ENCODE measurements around the gene ATAD3B.
"Not testable (repeated sequence)": the region's sequence is repeated elsewhere in the genome, so short reads cannot be mapped to it uniquely, and the experiment has no call there.

The ATAD3B gene

GRCh38 chr1:1442069-1442770 lies 29.3 kb upstream of the ATAD3B start:
- no peak for TF ChIP-seq CTCF (IDR thresholded peaks at IDR 0.05; ENCODE audit: insufficient read depth, low read depth, low read length, missing control alignments)
- H3K4me3 ChIP-seq (ENCODE audit: low read length) = no peak overlapping the region
- no peak for DNase-seq (ENCODE audit: low read depth)

- not testable (repeated sequence) for H3K4me3 ChIP-seq (ENCODE audit: low read length); DNase-seq (ENCODE audit: low read depth)
Observed at GRCh38 chr1:1446631-1447030, 24.9 kb upstream of the ATAD3B start.

- no peak within 1 kb of the TSS for H3K4me3 ChIP-seq (ENCODE audit: low read length)
- no peak for DNase-seq (ENCODE audit: low read depth)
- TF ChIP-seq CTCF (IDR thresholded peaks at IDR 0.05; ENCODE audit: insufficient read depth, low read depth, low read length, missing control alignments) = no peak
Observed at GRCh38 chr1:1449099-1449739, 22.3 kb upstream of the ATAD3B start, which contains the start of gene ATAD3C. Gene ATAD3C (plus strand): TSS chr1:1449689. CDS start chr1:1450684, 995 bp downstream.

GRCh38 chr1:1450616-1451015 lies 20.9 kb upstream of the ATAD3B start:
- DNase-seq (ENCODE audit: low read depth); H3K4me3 ChIP-seq (ENCODE audit: low read length): not testable (repeated sequence)

- H3K4me3 ChIP-seq (ENCODE audit: low read length) = no peak overlapping the region
- DNase-seq (ENCODE audit: low read depth) = no peak
- TF ChIP-seq CTCF (IDR thresholded peaks at IDR 0.05; ENCODE audit: insufficient read depth, low read depth, low read length, missing control alignments) = no peak
Observed at GRCh38 chr1:1451696-1452364, 19.7 kb upstream of the ATAD3B start.

- peak; percentile 66 for DNase-seq (ENCODE audit: low read depth)
Observed at GRCh38 chr1:1452365-1452739, 19.2 kb upstream of the ATAD3B start.

GRCh38 chr1:1452882-1453281 lies 18.7 kb upstream of the ATAD3B start:
- H3K4me3 ChIP-seq (ENCODE audit: low read length) = no peak overlapping the region
- no peak for DNase-seq (ENCODE audit: low read depth)
- TF ChIP-seq CTCF (IDR thresholded peaks at IDR 0.05; ENCODE audit: insufficient read depth, low read depth, low read length, missing control alignments) = no peak

More at GRCh38 chr1:1452365-1452739, 19.2 kb upstream of the ATAD3B start:
- not testable (repeated sequence) for H3K4me3 ChIP-seq (ENCODE audit: low read length)

GRCh38 chr1:1454286-1455056 lies 17.1 kb upstream of the ATAD3B start:
- H3K4me3 ChIP-seq (ENCODE audit: low read length); DNase-seq (ENCODE audit: low read depth): not testable (repeated sequence)
